ENCODE results near the gene CACYBP.

GRCh38 chr1:174954671-174955669 lies 44.8 kb upstream of the CACYBP start:
- TF ChIP-seq YY1 (IDR thresholded peaks at IDR 0.05; ENCODE audit: insufficient read depth, insufficient read length) = no peak
- TF ChIP-seq SUZ12 (IDR thresholded peaks at IDR 0.05; ENCODE audit: extremely low read depth, insufficient read depth, insufficient read length) = no peak
- no peak for TF ChIP-seq ZNF274 (IDR thresholded peaks at IDR 0.05; ENCODE audit: low read depth, low read length)
